Naive thymus-derived CD8-positive, alpha-beta T cell (primary cell): ENCODE data around the gene TMEM184A. TPM values are rescaled to one million over a fixed set of nuclear protein-coding genes. Genes with fewer than 3 reads are reported as not detected.
A peak's percentile ranks its signal among the peaks of the same experiment; 100 is the strongest.

Source experiments
- ATAC-seq, 2 donors: fragments of 150-1000 bp; cut with Tn5 transposase in 1 of 2; sonication (Bioruptor Pico), chemical (Tn5 transposase) in 1 of 2; 1 replicate in 1 of 2; 2 replicates in 1 of 2; pipeline ENCODE4 v1.10.0; 2021; ENCODE audit warnings: mild to moderate bottlenecking in 2 of 2, moderate library complexity in 2 of 2
- POLR2A ChIA-PET: fragments of 350-600 bp; sonication (Branson Sonifier 250); formaldehyde crosslinking; loops from one replicate; lab custom pipeline; 2021; ENCODE audit warnings: antibody characterized with exemption; lab: Charles Lee
- DNase-seq, 10 donors: peaks; one replicate each; pipeline versions ENCODE4 v3.0.0 to v3.0.0-alpha.2; 2020 to 2022
- H3K27ac Mint-ChIP-seq, 10 donors: one replicate each; pipeline ENCODE4 v1.8.0; 2020 to 2022; ENCODE audit warnings: mild to moderate bottlenecking in 10 of 10, mixed read lengths in 10 of 10, moderate library complexity in 4 of 10, inconsistent platforms in 1 of 10
- H3K27me3 Mint-ChIP-seq, 5 donors: one replicate each; pipeline ENCODE4 v1.8.0; 2021 to 2022; ENCODE audit warnings: mixed read lengths in 5 of 5
- H3K36me3 Mint-ChIP-seq, 3 donors: one replicate each; pipeline ENCODE4 v1.8.0; 2020 to 2022; ENCODE audit warnings: mixed read lengths in 3 of 3, mild to moderate bottlenecking in 2 of 3, inconsistent platforms in 1 of 3
- H3K4me1 Mint-ChIP-seq, 4 donors: one replicate each; pipeline ENCODE4 v1.8.0; 2021 to 2022; ENCODE audit warnings: mixed read lengths in 4 of 4
- H3K4me3 Mint-ChIP-seq, 10 donors: one replicate each; pipeline ENCODE4 v1.8.0; 2020 to 2022; ENCODE audit warnings: mild to moderate bottlenecking in 10 of 10, mixed read lengths in 10 of 10, moderate library complexity in 6 of 10, inconsistent platforms in 1 of 10
- H3K9me3 Mint-ChIP-seq, 9 donors: one replicate each; pipeline ENCODE4 v1.8.0; 2020 to 2022; ENCODE audit warnings: mixed read lengths in 9 of 9, mild to moderate bottlenecking in 3 of 9, inconsistent platforms in 1 of 9, moderate library complexity in 1 of 9
- polyA plus RNA-seq, 3 donors: library from polyadenylated mRNA; unstranded; fragments of 300-500 nt; fragmentation: Illumina TruSeq; gene quantifications; one replicate each; pipeline ENCODE4 v1.2.3, GENCODE V29; 2021
- total RNA-seq, 8 experiments: library from RNA in 2 of 8; stranded (reverse) in 2 of 8; gene quantifications; one replicate each; pipeline ENCODE4 v1.2.3 and lab custom pipeline; 2021 to 2026

Gene TMEM184A
- total and polyA plus RNA-seq, 5 experiments from 2014 or later, result 0.04 TPM; not detected in 4

GRCh38 chr7:1510780-1511154 lies 45.2 kb downstream of the TMEM184A start:
- POLR2A ChIA-PET, result interaction anchor here (2.7 kb wide), 1 partner anchor 24 kb away, joined by 8 read pairs; no protein-coding TSS in a partner anchor
- H3K27me3 Mint-ChIP-seq, result no peaks in the 10 kb centered on the region
- H3K4me3 Mint-ChIP-seq, result peak overlapping the region in 3 of 10 donors; percentile 41 to 67 (median 42)
- ATAC-seq (no peak), DNase-seq (no peak)
- H3K36me3 Mint-ChIP-seq, result no peaks in the 10 kb centered on the region
- H3K4me1 Mint-ChIP-seq, result peaks cover 23 to 67% (median 55%) of the 10 kb centered on the region in 4 donors
- H3K9me3 Mint-ChIP-seq, result peaks cover 0 to 4% (median 0%) of the 10 kb centered on the region in 9 donors
- H3K27ac Mint-ChIP-seq, result peak overlapping the region in 7 of 10 donors; percentile 31 to 89 (median 51)

DNA sequence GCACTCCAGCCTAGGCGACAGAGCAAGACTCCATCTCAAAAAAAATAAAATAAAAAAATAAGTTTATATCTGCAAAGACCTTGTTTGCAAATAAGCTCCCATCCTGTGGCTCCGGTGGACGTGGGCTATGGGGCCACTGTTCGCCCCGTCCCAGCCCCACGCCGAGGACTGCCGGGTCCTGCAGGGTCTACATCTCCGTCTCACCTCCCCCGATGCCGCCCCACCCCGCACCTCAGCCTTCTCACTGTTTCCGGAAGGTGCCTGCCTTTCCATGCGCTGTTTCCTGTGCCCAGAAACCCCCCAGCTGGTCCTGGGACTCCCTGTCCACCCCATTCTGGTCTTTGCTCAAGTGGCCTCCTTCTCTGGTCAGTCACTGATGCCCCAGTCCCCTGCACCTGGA lies 46.8 kb downstream of the TMEM184A start:
- no peak for DNase-seq
- peaks cover 24 to 74% (median 61%) of the 10 kb centered on the region in 4 donors for H3K4me1 Mint-ChIP-seq
- no peak for ATAC-seq

GRCh38 chr7:1508277-1508758 lies 47.7 kb downstream of the TMEM184A start:
- Mint-ChIP-seq H3K4me1 (peaks cover 24 to 71% (median 57%) of the 10 kb centered on the region in 4 donors), H3K36me3 (no peaks in the 10 kb centered on the region), H3K27me3 (no peaks in the 10 kb centered on the region), H3K27ac (peak overlapping the region; percentile 57 to 87 (median 78)), H3K4me3 (peak overlapping the region; percentile 19 to 63 (median 46)), H3K9me3 (peaks cover 0 to 2% (median 0%) of the 10 kb centered on the region in 9 donors)
- ATAC-seq (no peak), DNase-seq (peak in 1 of 10 donors; percentile 25)
- POLR2A ChIA-PET, result interaction anchor here (2.7 kb wide), 1 partner anchor 23 kb away, joined by 9 read pairs; the partner anchor contains the start of gene MAFK

More for the DNA sequence above, 46.8 kb downstream of the TMEM184A start:
- POLR2A ChIA-PET, result interaction anchor here (0.9 to 2.7 kb wide), 2 partner anchors 22 to 24 kb away, joined by 4 to 9 read pairs; partner anchors contain the start of gene MAFK
- peaks cover 0 to 2% (median 0%) of the 10 kb centered on the region in 9 donors for H3K9me3 Mint-ChIP-seq
- no peaks in the 10 kb centered on the region for H3K27me3 Mint-ChIP-seq
- H3K36me3 Mint-ChIP-seq, result no peaks in the 10 kb centered on the region
- H3K4me3 Mint-ChIP-seq, result peak overlapping the region in 8 of 10 donors; percentile 44 to 76 (median 54)
- peak overlapping the region in 5 of 10 donors; percentile 46 to 89 (median 79) for H3K27ac Mint-ChIP-seq

DNA sequence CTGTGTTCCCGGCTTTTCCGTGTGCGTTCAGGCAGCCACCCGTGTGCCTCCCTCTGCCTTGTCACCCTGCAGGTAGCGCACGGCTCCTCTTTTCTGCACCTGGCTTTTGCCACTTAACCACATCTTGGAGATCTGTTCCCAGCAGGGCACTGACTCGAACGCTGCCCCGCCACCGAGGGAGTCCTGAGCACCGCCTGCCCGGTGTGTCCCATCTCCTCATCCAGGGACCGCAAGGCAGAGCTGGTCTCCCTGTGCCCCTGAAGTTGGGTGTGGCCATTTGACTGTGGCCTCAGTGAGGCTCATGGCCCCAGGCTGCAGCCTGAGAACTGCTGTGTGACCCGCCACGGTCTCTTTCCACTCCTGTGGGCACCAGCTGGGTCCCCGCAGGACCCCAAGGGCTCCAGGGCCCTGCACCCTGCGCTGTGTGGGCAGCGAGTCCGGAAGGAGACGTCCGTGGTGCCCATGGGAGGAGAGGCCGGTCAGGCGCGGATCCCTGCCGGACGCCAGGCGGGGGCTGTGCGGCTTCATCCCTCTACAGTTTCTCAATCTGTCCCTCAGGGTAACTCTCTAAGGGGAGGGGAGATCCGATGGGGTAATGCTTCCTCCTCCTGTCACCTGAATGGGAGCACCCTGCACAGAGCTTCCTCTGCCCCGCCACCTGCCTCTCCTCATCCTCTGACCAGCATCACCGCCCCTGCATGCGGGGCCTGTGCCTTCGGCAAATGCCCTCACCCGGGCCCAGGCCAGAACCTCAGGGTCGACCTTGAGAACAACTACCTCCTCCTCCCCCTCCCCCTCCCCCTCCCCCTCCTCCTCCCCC lies 50.1 kb downstream of the TMEM184A start:
- DNase-seq (no peak), ATAC-seq (no peak)
- Mint-ChIP-seq H3K36me3 (peaks cover 0 to 13% (median 0%) of the 10 kb centered on the region in 3 donors), H3K4me1 (peaks cover 27 to 69% (median 52%) of the 10 kb centered on the region in 4 donors), H3K27me3 (no peaks in the 10 kb centered on the region), H3K9me3 (peaks cover 0 to 2% (median 0%) of the 10 kb centered on the region in 9 donors), H3K4me3 (peak overlapping the region; percentile 63 to 88 (median 76)), H3K27ac (peak overlapping the region; percentile 13 to 90 (median 70))
- POLR2A ChIA-PET, result interaction anchor here (1.0 to 4.1 kb wide), 7 partner anchors 8 to 848 kb away, joined by 3 to 29 read pairs (median 5); partner anchors contain the start of gene MAFK

DNA sequence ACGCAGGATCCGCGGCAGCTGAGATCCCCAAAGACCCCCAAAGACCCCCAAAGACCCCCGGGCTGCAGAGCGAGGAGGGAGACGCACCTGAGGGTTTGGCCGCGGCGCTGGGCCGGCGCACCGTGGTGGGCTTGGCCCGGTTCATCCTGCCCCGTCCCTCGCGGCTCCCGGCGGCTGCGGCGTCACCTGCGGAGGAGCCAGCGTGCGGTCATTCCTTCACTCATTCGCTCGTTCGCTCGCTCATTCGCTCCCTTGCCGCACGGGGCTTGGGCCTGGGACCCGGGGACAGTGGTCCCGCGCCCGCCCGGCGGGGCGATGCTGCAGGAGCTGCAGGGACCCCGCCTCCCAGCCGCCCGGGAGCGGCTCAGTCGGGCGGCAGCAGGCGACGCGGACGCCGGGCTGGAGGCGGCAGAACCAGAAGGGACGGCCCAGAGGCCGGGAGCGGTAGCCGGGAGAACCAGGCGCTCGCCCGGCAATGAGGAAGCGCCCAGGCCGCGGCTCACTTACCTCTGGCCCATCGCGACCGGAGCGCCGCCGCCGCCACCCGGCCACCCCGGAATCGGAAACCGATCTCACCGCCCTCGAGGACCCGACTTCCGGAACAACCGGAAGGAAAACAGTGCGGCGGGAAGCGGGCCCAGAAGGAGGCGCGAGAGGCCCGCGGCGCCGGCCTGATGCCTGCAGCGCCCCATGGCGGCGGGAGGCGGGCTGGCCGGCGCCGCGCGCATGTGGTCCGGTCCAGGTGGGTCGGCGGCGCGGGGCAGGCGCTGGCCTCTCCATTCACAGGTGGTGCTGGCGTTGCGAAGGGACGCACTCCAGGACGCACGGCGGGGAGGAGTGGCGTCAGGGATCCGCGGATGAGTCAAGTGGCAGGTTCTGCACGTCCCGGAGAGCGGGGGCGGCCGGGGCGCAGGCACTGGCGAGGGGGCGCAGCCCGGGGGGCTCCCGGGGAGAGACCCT lies 51.9 kb downstream of the TMEM184A start, which contains the start of gene INTS1:
INTS1 (minus strand) TSS at position 574 of the 960 bp plus-strand sequence; CDS start at position 145, 429 bp downstream.
- peak within 1 kb of the TSS; percentile 53 to 91 (median 80) for H3K27ac Mint-ChIP-seq
- peaks cover 0 to 2% (median 0%) of the 10 kb centered on the region in 9 donors for H3K9me3 Mint-ChIP-seq
- ATAC-seq (peak; percentile 90 to 91), DNase-seq (peak; percentile 77 to 93 (median 88))
- POLR2A ChIA-PET, result interaction anchor here (0.7 to 4.1 kb wide), 3 partner anchors 29 to 139 kb away, joined by 5 to 29 read pairs (median 5); partner anchors contain the start of gene PSMG3
- no peaks in the 10 kb centered on the region for H3K27me3 Mint-ChIP-seq
- H3K4me1 Mint-ChIP-seq, result peaks cover 26 to 68% (median 51%) of the 10 kb centered on the region in 4 donors
- peak within 1 kb of the TSS; percentile 80 to 91 (median 87) for H3K4me3 Mint-ChIP-seq
- peaks cover 0 to 25% (median 0%) of the 10 kb centered on the region in 3 donors for H3K36me3 Mint-ChIP-seq

GRCh38 chr7:1503390-1503789 lies 52.6 kb downstream of the TMEM184A start:
- Mint-ChIP-seq H3K27me3 (no peaks in the 10 kb centered on the region), H3K4me3 (peak overlapping the region; percentile 77 to 91 (median 84)), H3K9me3 (peaks cover 0 to 1% (median 0%) of the 10 kb centered on the region in 9 donors), H3K36me3 (peaks cover 0 to 26% (median 0%) of the 10 kb centered on the region in 3 donors), H3K27ac (peak overlapping the region in 9 of 10 donors; percentile 40 to 91 (median 79)), H3K4me1 (peaks cover 23 to 62% (median 48%) of the 10 kb centered on the region in 4 donors)
- POLR2A ChIA-PET, result interaction anchor here (1.4 to 4.1 kb wide), 2 partner anchors 30 to 67 kb away, joined by 5 to 29 read pairs; partner anchors contain the start of gene PSMG3
- no peak for ATAC-seq
- DNase-seq, result no peak

DNA sequence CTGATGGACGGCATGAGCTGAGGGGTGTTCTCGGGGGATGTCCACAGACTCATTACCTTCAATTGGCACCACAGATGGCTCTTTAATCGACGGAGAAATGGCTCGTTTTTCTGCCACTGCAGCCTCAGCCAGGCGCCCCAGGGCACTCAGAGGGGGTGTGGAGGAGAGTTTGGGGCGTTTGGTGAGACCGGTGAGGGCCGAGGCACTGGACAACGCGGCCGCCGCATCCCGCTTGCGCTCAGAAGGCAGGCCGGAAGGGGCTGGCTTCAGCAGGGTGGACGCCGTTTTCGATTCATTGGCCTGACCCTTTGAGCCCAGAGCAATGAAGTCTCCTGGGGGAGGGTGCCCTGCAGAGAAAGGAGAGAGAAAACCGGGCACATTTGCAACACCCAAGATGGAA lies 53.2 kb downstream of the TMEM184A start:
- no peak for ATAC-seq
- DNase-seq, result no peak
- POLR2A ChIA-PET, result interaction anchor here (0.6 to 4.1 kb wide), 3 partner anchors 31 to 77 kb away, joined by 3 to 29 read pairs (median 5); partner anchors contain the start of gene PSMG3
- Mint-ChIP-seq H3K9me3 (no peaks in the 10 kb centered on the region), H3K27ac (peak overlapping the region in 9 of 10 donors; percentile 34 to 91 (median 79)), H3K36me3 (peaks cover 0 to 31% (median 0%) of the 10 kb centered on the region in 3 donors), H3K27me3 (no peaks in the 10 kb centered on the region), H3K4me1 (peaks cover 20 to 58% (median 44%) of the 10 kb centered on the region in 4 donors), H3K4me3 (peak overlapping the region; percentile 77 to 91 (median 84))

GRCh38 chr7:1501487-1502270 lies 54.3 kb downstream of the TMEM184A start:
- Mint-ChIP-seq H3K9me3 (no peaks in the 10 kb centered on the region), H3K27ac (peak overlapping the region in 5 of 10 donors; percentile 22 to 62 (median 47)), H3K36me3 (peaks cover 0 to 42% (median 5%) of the 10 kb centered on the region in 3 donors), H3K27me3 (no peaks in the 10 kb centered on the region), H3K4me3 (peak overlapping the region; percentile 36 to 91 (median 84)), H3K4me1 (peaks cover 17 to 47% (median 37%) of the 10 kb centered on the region in 4 donors)
- no peak for DNase-seq
- POLR2A ChIA-PET, result interaction anchor here (1.3 kb wide), 1 partner anchor 27 kb away, joined by 3 read pairs; no protein-coding TSS in a partner anchor
- ATAC-seq, result no peak

DNA sequence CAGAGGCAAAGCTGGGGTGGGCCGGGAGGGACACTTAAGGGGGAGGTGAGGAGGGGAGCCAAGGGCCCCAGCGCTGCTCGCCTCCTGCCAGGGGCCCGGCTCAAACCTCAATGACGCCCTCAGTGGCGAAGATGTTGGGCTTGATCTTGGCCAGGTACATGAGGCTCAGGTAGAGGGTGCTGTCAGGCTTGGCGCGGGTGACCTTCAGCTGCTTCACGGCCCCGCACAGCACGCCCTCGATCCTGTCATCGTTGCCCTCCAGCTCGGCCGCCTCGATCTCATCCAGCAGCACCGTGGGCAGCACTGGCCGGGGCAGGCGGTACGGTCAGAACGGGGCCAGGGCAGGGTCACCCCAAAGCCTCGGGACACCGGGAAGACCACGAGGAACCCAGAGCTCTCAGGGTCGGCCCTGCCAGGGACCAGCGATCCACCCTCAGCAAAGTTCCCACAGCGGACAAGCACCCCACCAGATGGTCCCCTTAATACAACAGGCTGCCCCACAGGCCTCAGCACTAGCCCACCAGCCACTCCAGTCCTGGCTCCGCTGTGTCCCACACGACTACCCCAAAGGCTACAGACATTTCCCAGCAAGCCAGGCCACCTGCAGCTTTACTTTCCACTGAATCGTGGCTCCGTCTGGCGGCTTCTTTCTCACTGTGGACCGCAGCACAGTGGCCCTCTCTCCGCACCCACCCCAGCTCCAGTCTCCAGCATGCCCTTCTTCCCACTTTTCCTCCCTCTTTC lies 55.8 kb downstream of the TMEM184A start:
- Mint-ChIP-seq H3K36me3 (peaks cover 0 to 45% (median 5%) of the 10 kb centered on the region in 3 donors), H3K27ac (peak overlapping the region in 2 of 10 donors; percentile 29 to 62), H3K4me1 (peaks cover 14 to 37% (median 26%) of the 10 kb centered on the region in 4 donors), H3K4me3 (peak overlapping the region in 1 of 10 donors; percentile 4), H3K27me3 (no peaks in the 10 kb centered on the region), H3K9me3 (no peaks in the 10 kb centered on the region)
- no peak for ATAC-seq
- POLR2A ChIA-PET, result interaction anchor here (1.3 kb wide), 1 partner anchor 25 kb away, joined by 3 read pairs; no protein-coding TSS in a partner anchor
- no peak for DNase-seq
